Neural progenitor cell (in vitro differentiated cells): ENCODE data around the gene P3H1.

ENCODE experiments used
- EZH2 ChIP-seq: fragments of 200-600 bp; sonication (generic); IDR thresholded peaks from 2 replicates; pipeline ENCODE4 v1.6.1; 2017; ENCODE audit warnings: antibody characterized with exemption, mild to moderate bottlenecking, moderate library complexity
- EZH2phosphoT487 ChIP-seq: fragments of 200-600 bp; sonication (generic); IDR thresholded peaks from 2 replicates; pipeline ENCODE4 v1.6.1; 2017; ENCODE audit warnings: antibody characterized with exemption
- TF ChIP-seq, protein P1 (sequence below): fragments of 200-600 bp; sonication (generic); IDR thresholded peaks from 2 replicates; pipeline ENCODE4 v1.5.1; 2017; ENCODE audit warnings: antibody characterized with exemption, mild to moderate bottlenecking

DNA sequence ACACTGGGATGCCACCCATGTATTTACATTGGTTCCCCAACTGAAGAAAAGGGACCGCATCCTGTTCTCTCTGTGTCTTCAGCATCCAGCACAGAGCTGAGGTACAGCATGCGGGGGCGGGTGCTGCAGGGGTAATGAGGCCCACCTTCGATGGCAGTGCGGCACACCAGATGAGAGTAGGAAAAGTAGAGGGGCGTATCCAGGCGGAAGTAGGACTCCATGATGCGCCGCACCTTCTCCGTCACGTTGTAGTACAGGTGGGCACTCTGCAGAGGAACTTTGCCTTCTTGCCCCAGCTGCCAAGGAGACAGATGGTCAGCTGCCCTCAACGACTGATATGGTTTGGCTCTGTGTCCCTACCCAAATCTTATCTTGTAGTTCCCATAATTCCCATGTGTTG lies 16.8 kb downstream of the P3H1 start:
- TF ChIP-seq, protein P1, sequence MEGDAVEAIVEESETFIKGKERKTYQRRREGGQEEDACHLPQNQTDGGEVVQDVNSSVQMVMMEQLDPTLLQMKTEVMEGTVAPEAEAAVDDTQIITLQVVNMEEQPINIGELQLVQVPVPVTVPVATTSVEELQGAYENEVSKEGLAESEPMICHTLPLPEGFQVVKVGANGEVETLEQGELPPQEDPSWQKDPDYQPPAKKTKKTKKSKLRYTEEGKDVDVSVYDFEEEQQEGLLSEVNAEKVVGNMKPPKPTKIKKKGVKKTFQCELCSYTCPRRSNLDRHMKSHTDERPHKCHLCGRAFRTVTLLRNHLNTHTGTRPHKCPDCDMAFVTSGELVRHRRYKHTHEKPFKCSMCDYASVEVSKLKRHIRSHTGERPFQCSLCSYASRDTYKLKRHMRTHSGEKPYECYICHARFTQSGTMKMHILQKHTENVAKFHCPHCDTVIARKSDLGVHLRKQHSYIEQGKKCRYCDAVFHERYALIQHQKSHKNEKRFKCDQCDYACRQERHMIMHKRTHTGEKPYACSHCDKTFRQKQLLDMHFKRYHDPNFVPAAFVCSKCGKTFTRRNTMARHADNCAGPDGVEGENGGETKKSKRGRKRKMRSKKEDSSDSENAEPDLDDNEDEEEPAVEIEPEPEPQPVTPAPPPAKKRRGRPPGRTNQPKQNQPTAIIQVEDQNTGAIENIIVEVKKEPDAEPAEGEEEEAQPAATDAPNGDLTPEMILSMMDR = no peak
- TF ChIP-seq EZH2 (no peak), EZH2phosphoT487 (no peak)
